Upper lobe of right lung (tissue), 1 donor: Measurements from ENCODE around the gene CHCHD3. TPM values are rescaled to one million over a fixed set of nuclear protein-coding genes. Genes with fewer than 3 reads are reported as not detected.
A peak's percentile ranks its signal among the peaks of the same experiment; 100 is the strongest.

Experiments
- ATAC-seq: fragments of 200-7000 bp; cut with Tn5 transposase; one replicate; pipeline ENCODE4 v1.9.1; 2020; ENCODE audit warnings: mild to moderate bottlenecking, moderate library complexity
- DNase-seq: peaks from one replicate; pipeline ENCODE4 v3.0.0-alpha.2; 2020
- H3K27ac ChIP-seq: fragments of 200-600 bp; one replicate; pipeline ENCODE4 v1.8.0; 2022
- H3K27me3 ChIP-seq: fragments of 200-600 bp; one replicate; pipeline ENCODE4 v1.8.0; 2022; ENCODE audit warnings: mild to moderate bottlenecking
- H3K36me3 ChIP-seq: fragments of 200-600 bp; one replicate; pipeline ENCODE4 v1.8.0; 2022
- H3K4me1 ChIP-seq: fragments of 200-600 bp; one replicate; pipeline ENCODE4 v1.8.0; 2022
- H3K4me3 ChIP-seq: fragments of 200-600 bp; one replicate; pipeline ENCODE4 v1.8.0; 2022; ENCODE audit warnings: mild to moderate bottlenecking
- H3K9me3 ChIP-seq: fragments of 200-600 bp; one replicate; pipeline ENCODE4 v1.8.0; 2022
- intact Hi-C: fragments of 100-400 bp; cut with DNase I; formaldehyde crosslinking; loops from one replicate; pipeline ENCODE4 v1.11.0; 2022
- total RNA-seq: library from RNA; stranded (reverse); fragmentation: NEBNext Ultra II Directional; extraction: Animal tissue kit (Norgen Biotek cat#: 25700); gene quantifications from one replicate; pipeline ENCODE4 v1.2.1, GENCODE V29; 2021
- TF ChIP-seq, protein P1 (sequence below): fragments of 200-600 bp; IDR thresholded peaks from one replicate; pipeline ENCODE4 v1.8.0; 2022; ENCODE audit warnings: antibody characterized with exemption
- donor health status: DM: no; HTN: yes; CAD: no; lungs with severe emphysema.

Gene CHCHD3
- total RNA-seq, 1 donor from 2014 or later, result 43.0 TPM

DNA sequence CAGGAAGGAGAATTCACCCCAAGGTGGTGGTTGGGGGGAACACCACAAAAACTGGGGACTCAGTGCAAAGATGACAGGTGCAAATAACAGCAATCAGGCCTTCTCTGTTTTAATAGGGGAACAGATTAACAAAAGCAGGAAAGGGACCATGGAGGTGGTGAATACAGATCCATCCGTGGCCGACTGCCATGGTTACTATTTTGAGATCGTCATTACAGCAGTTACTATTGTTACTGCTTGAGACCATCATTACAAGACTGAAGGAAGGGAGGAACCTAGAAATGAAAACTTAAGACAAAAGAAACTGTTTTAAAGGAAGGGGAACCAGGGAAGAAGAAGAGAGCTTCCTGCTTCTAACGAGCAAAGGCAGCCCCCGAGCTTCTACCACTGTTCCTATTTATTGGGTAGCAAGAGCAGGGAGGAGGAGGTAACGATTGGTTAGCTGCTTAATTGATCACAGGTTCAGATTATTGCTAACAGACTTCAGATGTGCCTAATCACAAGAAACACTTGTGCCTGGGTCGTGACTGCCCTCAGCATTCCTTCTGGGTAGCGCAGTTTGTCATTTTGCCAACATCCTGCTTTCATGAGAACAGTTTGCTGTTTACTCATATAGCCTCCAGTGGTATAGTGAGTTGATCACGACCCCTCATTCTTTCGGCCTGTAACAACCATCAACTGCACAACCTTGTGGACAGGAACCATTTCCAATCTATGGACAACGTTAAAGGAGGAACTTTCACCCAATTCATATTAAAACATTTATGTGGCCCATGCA, 216.3 kb downstream of the CHCHD3 start:
- intact Hi-C loops, result no loop called here
- DNase-seq (no peak), ATAC-seq (no peak)
- peaks cover 5% of the 10 kb centered on the region for H3K4me1 ChIP-seq
- H3K36me3 ChIP-seq, result no peaks in the 10 kb centered on the region
- H3K9me3 ChIP-seq, result no peaks in the 10 kb centered on the region
- TF ChIP-seq, protein P1, sequence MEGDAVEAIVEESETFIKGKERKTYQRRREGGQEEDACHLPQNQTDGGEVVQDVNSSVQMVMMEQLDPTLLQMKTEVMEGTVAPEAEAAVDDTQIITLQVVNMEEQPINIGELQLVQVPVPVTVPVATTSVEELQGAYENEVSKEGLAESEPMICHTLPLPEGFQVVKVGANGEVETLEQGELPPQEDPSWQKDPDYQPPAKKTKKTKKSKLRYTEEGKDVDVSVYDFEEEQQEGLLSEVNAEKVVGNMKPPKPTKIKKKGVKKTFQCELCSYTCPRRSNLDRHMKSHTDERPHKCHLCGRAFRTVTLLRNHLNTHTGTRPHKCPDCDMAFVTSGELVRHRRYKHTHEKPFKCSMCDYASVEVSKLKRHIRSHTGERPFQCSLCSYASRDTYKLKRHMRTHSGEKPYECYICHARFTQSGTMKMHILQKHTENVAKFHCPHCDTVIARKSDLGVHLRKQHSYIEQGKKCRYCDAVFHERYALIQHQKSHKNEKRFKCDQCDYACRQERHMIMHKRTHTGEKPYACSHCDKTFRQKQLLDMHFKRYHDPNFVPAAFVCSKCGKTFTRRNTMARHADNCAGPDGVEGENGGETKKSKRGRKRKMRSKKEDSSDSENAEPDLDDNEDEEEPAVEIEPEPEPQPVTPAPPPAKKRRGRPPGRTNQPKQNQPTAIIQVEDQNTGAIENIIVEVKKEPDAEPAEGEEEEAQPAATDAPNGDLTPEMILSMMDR, result no peak
- peak overlapping the region; percentile 32 for H3K27ac ChIP-seq
- H3K4me3 ChIP-seq, result no peak overlapping the region
- no peaks in the 10 kb centered on the region for H3K27me3 ChIP-seq

DNA sequence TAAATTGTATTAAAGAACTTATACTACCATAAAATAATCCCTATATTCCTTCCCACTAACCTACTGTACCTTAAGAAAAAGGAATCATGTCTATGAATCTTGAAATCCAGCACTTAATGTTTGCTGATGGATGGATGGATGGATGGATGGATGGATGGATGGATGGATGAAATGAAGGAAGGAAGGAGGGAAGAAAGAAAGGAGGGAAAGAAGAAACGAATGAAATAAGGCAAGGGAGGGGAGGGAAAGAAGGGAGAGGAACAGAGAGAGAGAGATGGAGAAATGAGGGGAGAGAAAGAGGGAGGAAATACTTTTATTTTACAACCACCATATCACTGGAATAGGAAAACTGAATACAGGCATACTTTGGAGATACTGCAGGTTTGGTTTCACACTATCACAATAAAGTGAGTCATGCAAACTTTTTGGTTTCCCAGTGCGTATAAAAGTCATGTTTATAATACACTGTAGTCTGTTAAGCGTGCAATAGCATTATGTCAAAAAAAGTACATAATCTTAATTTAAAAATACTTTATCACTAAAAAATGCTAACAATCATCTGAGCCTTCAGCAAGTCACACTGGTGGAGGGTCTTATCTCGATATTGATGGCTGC, 219.8 kb downstream of the CHCHD3 start:
- Histone ChIP-seq H3K27me3 (no peaks in the 10 kb centered on the region), H3K4me1 (peaks cover 5% of the 10 kb centered on the region), H3K36me3 (no peaks in the 10 kb centered on the region), H3K4me3 (no peak overlapping the region), H3K27ac (no peak overlapping the region), H3K9me3 (no peaks in the 10 kb centered on the region)
- DNase-seq (no peak), ATAC-seq (no peak)
- TF ChIP-seq, protein P1, result no peak
- intact Hi-C loops, result no loop called here

- no peaks in the 10 kb centered on the region for H3K27me3 ChIP-seq
- TF ChIP-seq, protein P1, result no peak
- H3K36me3 ChIP-seq, result no peaks in the 10 kb centered on the region
- no peak for DNase-seq
- H3K4me1 ChIP-seq, result peaks cover 5% of the 10 kb centered on the region
- no peak overlapping the region for H3K4me3 ChIP-seq
- no peaks in the 10 kb centered on the region for H3K9me3 ChIP-seq
- no peak for ATAC-seq
- intact Hi-C loops, result no loop called here
- no peak overlapping the region for H3K27ac ChIP-seq
Observed at GRCh38 chr7:132861424-132861823, 220.5 kb downstream of the CHCHD3 start.

GRCh38 chr7:132859199-132859598, 222.7 kb downstream of the CHCHD3 start:
- H3K4me3 ChIP-seq, result no peak overlapping the region
- no peak overlapping the region for H3K27ac ChIP-seq
- ATAC-seq (no peak), DNase-seq (no peak)
- no peaks in the 10 kb centered on the region for H3K9me3 ChIP-seq
- no peaks in the 10 kb centered on the region for H3K36me3 ChIP-seq
- TF ChIP-seq, protein P1, result no peak
- intact Hi-C loops, result no loop called here
- H3K27me3 ChIP-seq, result no peaks in the 10 kb centered on the region
- H3K4me1 ChIP-seq, result no peaks in the 10 kb centered on the region

GRCh38 chr7:132858760-132859159, 223.1 kb downstream of the CHCHD3 start:
- TF ChIP-seq, protein P1, result no peak
- H3K4me3 ChIP-seq, result no peak overlapping the region
- no peaks in the 10 kb centered on the region for H3K27me3 ChIP-seq
- no peaks in the 10 kb centered on the region for H3K36me3 ChIP-seq
- no peak for DNase-seq
- no peaks in the 10 kb centered on the region for H3K9me3 ChIP-seq
- intact Hi-C loops, result no loop called here
- H3K4me1 ChIP-seq, result no peaks in the 10 kb centered on the region
- no peak for ATAC-seq
- no peak overlapping the region for H3K27ac ChIP-seq
